Activated CD4-positive, alpha-beta T cell treated with anti-CD3 and anti-CD28 coated beads, Interleukin-2, amount 10 ng/mL, durations not matched to agents 7 days and 5 days (primary cell): ENCODE data around the gene LIMS1. TPM values are rescaled to one million over a fixed set of nuclear protein-coding genes. Genes with fewer than 3 reads are reported as not detected.
"Not testable (repeated sequence)": the region's sequence is repeated elsewhere in the genome, so short reads cannot be mapped to it uniquely, and the experiment has no call there.

Source experiments
- CTCF ChIA-PET: fragments of 350-600 bp; sonication (Branson Sonifier 250); formaldehyde crosslinking; loops from one replicate; lab custom pipeline; 2021; ENCODE audit warnings: antibody characterized with exemption; lab: Charles Lee
- POLR2A ChIA-PET: fragments of 350-600 bp; sonication (Branson Sonifier 250); formaldehyde crosslinking; loops from one replicate; lab custom pipeline; 2021; ENCODE audit warnings: antibody characterized with exemption; lab: Charles Lee
- DNase-seq: peaks from one replicate; pipeline ENCODE4 v3.0.0-alpha.2; 2020
- H3K27ac Mint-ChIP-seq: one replicate; pipeline ENCODE4 v1.8.0; 2021; ENCODE audit warnings: mild to moderate bottlenecking, moderate library complexity, mixed read lengths
- H3K27me3 Mint-ChIP-seq: one replicate; pipeline ENCODE4 v1.8.0; 2021; ENCODE audit warnings: mixed read lengths
- H3K36me3 Mint-ChIP-seq: one replicate; pipeline ENCODE4 v1.8.0; 2021; ENCODE audit warnings: low read depth, mixed read lengths
- H3K4me1 Mint-ChIP-seq: one replicate; pipeline ENCODE4 v1.8.0; 2021; ENCODE audit warnings: mixed read lengths
- H3K4me3 Mint-ChIP-seq: one replicate; pipeline ENCODE4 v1.8.0; 2021; ENCODE audit warnings: mild to moderate bottlenecking, moderate library complexity, mixed read lengths
- H3K9me3 Mint-ChIP-seq: one replicate; pipeline ENCODE4 v1.8.0; 2021; ENCODE audit warnings: mixed read lengths
- total RNA-seq, 2 experiments: library from RNA; stranded (reverse); gene quantifications; one replicate each; pipeline ENCODE4 v1.2.3, GENCODE V29; 2021

LIMS1 gene
- total RNA-seq, 2 experiments from 2014 or later, result 57.2 to 63.2 TPM

- no peak for DNase-seq
- CTCF ChIA-PET, result interaction anchor here (0.5 to 5.7 kb wide), 4 partner anchors 9 to 104 kb away, joined by 3 to 41 read pairs (median 4); no protein-coding TSS in a partner anchor
- no peak overlapping the region for H3K4me3 Mint-ChIP-seq
- POLR2A ChIA-PET, result no interaction called here
- no peaks in the 10 kb centered on the region for H3K27me3 Mint-ChIP-seq
- H3K36me3 Mint-ChIP-seq, result peaks cover 18% of the 10 kb centered on the region
- H3K27ac Mint-ChIP-seq, result no peak overlapping the region
- H3K9me3 Mint-ChIP-seq, result no peaks in the 10 kb centered on the region
- peaks cover 66% of the 10 kb centered on the region for H3K4me1 Mint-ChIP-seq
These were observed 99.1 kb downstream of the LIMS1 start for GRCh38 chr2:108633409-108633808.

- H3K4me3 Mint-ChIP-seq, result no peak overlapping the region
- CTCF ChIA-PET, result interaction anchor here (0.5 to 5.7 kb wide), 5 partner anchors 9 to 104 kb away, joined by 3 to 41 read pairs (median 5); no protein-coding TSS in a partner anchor
These were observed 99.7 kb downstream of the LIMS1 start for GRCh38 chr2:108634011-108634410.

GRCh38 chr2:108634576-108635160 lies 100.4 kb downstream of the LIMS1 start:
- DNase-seq, result no peak
- Mint-ChIP-seq H3K27me3 (no peaks in the 10 kb centered on the region), H3K9me3 (no peaks in the 10 kb centered on the region), H3K36me3 (peaks cover 10% of the 10 kb centered on the region), H3K4me1 (peaks cover 57% of the 10 kb centered on the region), H3K4me3 (no peak overlapping the region), H3K27ac (no peak overlapping the region)
- POLR2A ChIA-PET, result no interaction called here
- CTCF ChIA-PET, result interaction anchor here (0.6 to 5.7 kb wide), 6 partner anchors 12 to 667 kb away, joined by 3 to 41 read pairs (median 6); no protein-coding TSS in a partner anchor

More at GRCh38 chr2:108634011-108634410, 99.7 kb downstream of the LIMS1 start:
- H3K27ac Mint-ChIP-seq, result no peak overlapping the region
- H3K27me3 Mint-ChIP-seq, result no peaks in the 10 kb centered on the region
- DNase-seq, result no peak
- POLR2A ChIA-PET, result no interaction called here
- no peaks in the 10 kb centered on the region for H3K9me3 Mint-ChIP-seq
- H3K36me3 Mint-ChIP-seq, result peaks cover 16% of the 10 kb centered on the region
- peaks cover 63% of the 10 kb centered on the region for H3K4me1 Mint-ChIP-seq

GRCh38 chr2:108635630-108636354 lies 101.5 kb downstream of the LIMS1 start:
- no peak for DNase-seq
- Mint-ChIP-seq H3K4me3 (no peak overlapping the region), H3K9me3 (no peaks in the 10 kb centered on the region), H3K27me3 (no peaks in the 10 kb centered on the region), H3K27ac (peak overlapping the region; percentile 33), H3K4me1 (peaks cover 56% of the 10 kb centered on the region), H3K36me3 (peaks cover 3% of the 10 kb centered on the region)
- CTCF ChIA-PET, result interaction anchor here (0.8 to 5.7 kb wide), 14 partner anchors 8 to 102 kb away, joined by 5 to 41 read pairs (median 17); partner anchors contain the start of gene LIMS1
- POLR2A ChIA-PET, result interaction anchor here (0.8 kb wide), 1 partner anchor 11 kb away, joined by 4 read pairs; no protein-coding TSS in a partner anchor

GRCh38 chr2:108637304-108637669 lies 103.0 kb downstream of the LIMS1 start:
- peaks cover 50% of the 10 kb centered on the region for H3K4me1 Mint-ChIP-seq
- H3K27ac Mint-ChIP-seq, result no peak overlapping the region
- H3K27me3 Mint-ChIP-seq, result no peaks in the 10 kb centered on the region
- DNase-seq, result no peak
- ChIA-PET POLR2A (interaction anchor here (0.8 kb wide), 1 partner anchor 31 kb away, joined by 3 read pairs; no protein-coding TSS in a partner anchor), CTCF (interaction anchor here (0.8 to 5.7 kb wide), 14 partner anchors 9 to 104 kb away, joined by 3 to 41 read pairs (median 17); partner anchors contain the start of gene LIMS1)
- no peak overlapping the region for H3K4me3 Mint-ChIP-seq
- peaks cover 1% of the 10 kb centered on the region for H3K36me3 Mint-ChIP-seq
- no peaks in the 10 kb centered on the region for H3K9me3 Mint-ChIP-seq

- Mint-ChIP-seq H3K36me3 (peaks cover 28% of the 10 kb centered on the region), H3K27me3 (no peaks in the 10 kb centered on the region), H3K4me3 (no peak overlapping the region), H3K27ac (no peak overlapping the region), H3K9me3 (peaks cover 4% of the 10 kb centered on the region), H3K4me1 (peaks cover 28% of the 10 kb centered on the region)
- ChIA-PET POLR2A (no interaction called here), CTCF (no interaction called here)
- DNase-seq, result no peak
These were observed 106.5 kb downstream of the LIMS1 start for GRCh38 chr2:108640731-108641130.

- Mint-ChIP-seq H3K4me3 (no peak overlapping the region), H3K36me3 (peaks cover 34% of the 10 kb centered on the region), H3K27me3 (no peaks in the 10 kb centered on the region), H3K4me1 (peaks cover 24% of the 10 kb centered on the region), H3K27ac (no peak overlapping the region), H3K9me3 (peaks cover 8% of the 10 kb centered on the region)
- ChIA-PET POLR2A (no interaction called here), CTCF (interaction anchor here (0.8 kb wide), 1 partner anchor 80 kb away, joined by 3 read pairs; no protein-coding TSS in a partner anchor)
- DNase-seq, result no peak
These were observed 107.5 kb downstream of the LIMS1 start for GRCh38 chr2:108641756-108642155.

- no peaks in the 10 kb centered on the region for H3K27me3 Mint-ChIP-seq
- H3K4me1 Mint-ChIP-seq, result peaks cover 30% of the 10 kb centered on the region
- H3K4me3 Mint-ChIP-seq, result no peak overlapping the region
- H3K36me3 Mint-ChIP-seq, result peaks cover 41% of the 10 kb centered on the region
- H3K9me3 Mint-ChIP-seq, result peaks cover 16% of the 10 kb centered on the region
- DNase-seq, result no peak
- ChIA-PET POLR2A (no interaction called here), CTCF (interaction anchor here (0.6 to 1.8 kb wide), 5 partner anchors 10 to 55 kb away, joined by 3 to 4 read pairs (median 3); no protein-coding TSS in a partner anchor)
- H3K27ac Mint-ChIP-seq, result no peak overlapping the region
These were observed 109.1 kb downstream of the LIMS1 start for GRCh38 chr2:108643261-108643849.

GRCh38 chr2:108643862-108644261 lies 109.6 kb downstream of the LIMS1 start:
- DNase-seq, H3K27me3 Mint-ChIP-seq, H3K4me3 Mint-ChIP-seq, H3K27ac Mint-ChIP-seq, POLR2A ChIA-PET: not testable (repeated sequence)
- H3K9me3 Mint-ChIP-seq, result peaks cover 16% of the 10 kb centered on the region
- CTCF ChIA-PET, result interaction anchor here (0.6 to 5.3 kb wide), 5 partner anchors 8 to 56 kb away, joined by 3 to 19 read pairs (median 3); no protein-coding TSS in a partner anchor
- peaks cover 36% of the 10 kb centered on the region for H3K4me1 Mint-ChIP-seq
- H3K36me3 Mint-ChIP-seq, result peaks cover 41% of the 10 kb centered on the region

GRCh38 chr2:108644446-108644845 lies 110.2 kb downstream of the LIMS1 start:
- H3K36me3 Mint-ChIP-seq, result peaks cover 40% of the 10 kb centered on the region
- peaks cover 16% of the 10 kb centered on the region for H3K9me3 Mint-ChIP-seq
- DNase-seq, H3K27ac Mint-ChIP-seq, H3K27me3 Mint-ChIP-seq, POLR2A ChIA-PET, H3K4me3 Mint-ChIP-seq: not testable (repeated sequence)
- CTCF ChIA-PET, result interaction anchor here (5.3 kb wide), 1 partner anchor 8 kb away, joined by 19 read pairs; no protein-coding TSS in a partner anchor
- peaks cover 38% of the 10 kb centered on the region for H3K4me1 Mint-ChIP-seq

- H3K4me3 Mint-ChIP-seq, H3K27ac Mint-ChIP-seq, POLR2A ChIA-PET, DNase-seq, H3K27me3 Mint-ChIP-seq: not testable (repeated sequence)
- Mint-ChIP-seq H3K9me3 (peaks cover 16% of the 10 kb centered on the region), H3K4me1 (peaks cover 49% of the 10 kb centered on the region), H3K36me3 (peaks cover 34% of the 10 kb centered on the region)
- CTCF ChIA-PET, result interaction anchor here (2.4 to 5.3 kb wide), 2 partner anchors 10 to 13 kb away, joined by 4 to 19 read pairs; no protein-coding TSS in a partner anchor
These were observed 114.5 kb downstream of the LIMS1 start for GRCh38 chr2:108648796-108649195.

- Mint-ChIP-seq H3K4me1 (peaks cover 52% of the 10 kb centered on the region), H3K27ac (peak overlapping the region; percentile 19), H3K9me3 (peaks cover 12% of the 10 kb centered on the region), H3K36me3 (peaks cover 19% of the 10 kb centered on the region)
- CTCF ChIA-PET, result interaction anchor here (0.6 kb wide), 1 partner anchor 26 kb away, joined by 6 read pairs; no protein-coding TSS in a partner anchor
- POLR2A ChIA-PET, DNase-seq, H3K4me3 Mint-ChIP-seq, H3K27me3 Mint-ChIP-seq: not testable (repeated sequence)
These were observed 116.2 kb downstream of the LIMS1 start for GRCh38 chr2:108650465-108650864.
